ENCODE data around the gene SPIRE1. TPM values are rescaled to one million over a fixed set of nuclear protein-coding genes. Genes with fewer than 3 reads are reported as not detected.

SPIRE1 gene
- total RNA-seq, 2 donors from 2014 or later, result 14.2 to 17.2 TPM

- Mint-ChIP-seq H3K27me3 (ENCODE audit: insufficient read depth) (no peaks in the 10 kb centered on the region), H3K4me3 (no peak overlapping the region), H3K27ac (no peak overlapping the region), H3K9me3 (peaks cover 3% of the 10 kb centered on the region), H3K36me3 (ENCODE audit: low read depth) (no peaks in the 10 kb centered on the region), H3K4me1 (no peaks in the 10 kb centered on the region)
- Histone ChIP-seq H3K9me3 (ENCODE audit: control insufficient read depth, low read length) (no peaks in the 10 kb centered on the region), H3K4me1 (ENCODE audit: control insufficient read depth, insufficient read depth, low read length) (no peaks in the 10 kb centered on the region), H3K27ac (ENCODE audit: low read depth, low read length) (no peak overlapping the region), H3K36me3 (ENCODE audit: control insufficient read depth, insufficient read depth, low read length) (no peaks in the 10 kb centered on the region), H3K9ac (ENCODE audit: extremely low read depth, low read length, poor library complexity, severe bottlenecking) (no peak overlapping the region), H3K4me3 (ENCODE audit: low read length) (no peak overlapping the region), H3K27me3 (ENCODE audit: control insufficient read depth, insufficient read depth, low read length, poor library complexity, severe bottlenecking) (no peaks in the 10 kb centered on the region)
- no peak for TF ChIP-seq CTCF (conservative IDR thresholded peaks at IDR 0.05)
- no peak for DNase-seq
- WGBS, 2 experiments (ENCODE audit: insufficient coverage in 1 of 2, insufficient read length in 1 of 2), result 98 to 100% methylated on average over 6 to 9 of the region's 9 CpGs
These were observed 77.1 kb downstream of the SPIRE1 start for GRCh38 chr18:12580630-12581342.

GRCh38 chr18:12579775-12580174 lies 78.1 kb downstream of the SPIRE1 start:
- no peaks in the 10 kb centered on the region for H3K4me1 ChIP-seq (ENCODE audit: control insufficient read depth, insufficient read depth, low read length)
- TF ChIP-seq CTCF (conservative IDR thresholded peaks at IDR 0.05), result no peak
- no peaks in the 10 kb centered on the region for H3K36me3 ChIP-seq (ENCODE audit: control insufficient read depth, insufficient read depth, low read length)
- no peak overlapping the region for H3K4me3 Mint-ChIP-seq
- H3K9me3 Mint-ChIP-seq, result peaks cover 3% of the 10 kb centered on the region
- no peaks in the 10 kb centered on the region for H3K27me3 Mint-ChIP-seq (ENCODE audit: insufficient read depth)
- H3K36me3 Mint-ChIP-seq (ENCODE audit: low read depth), result no peaks in the 10 kb centered on the region
- no peaks in the 10 kb centered on the region for H3K9me3 ChIP-seq (ENCODE audit: control insufficient read depth, low read length)
- H3K27me3 ChIP-seq (ENCODE audit: control insufficient read depth, insufficient read depth, low read length, poor library complexity, severe bottlenecking), result no peaks in the 10 kb centered on the region
- 90 to 97% methylated on average over 2 of the region's 2 CpGs for WGBS, 2 experiments (ENCODE audit: insufficient coverage in 1 of 2, insufficient read length in 1 of 2)
- H3K4me3 ChIP-seq (ENCODE audit: low read length), result no peak overlapping the region
- H3K27ac Mint-ChIP-seq, result no peak overlapping the region
- no peak for DNase-seq
- no peak overlapping the region for H3K27ac ChIP-seq (ENCODE audit: low read depth, low read length)
- no peak overlapping the region for H3K9ac ChIP-seq (ENCODE audit: extremely low read depth, low read length, poor library complexity, severe bottlenecking)
- no peaks in the 10 kb centered on the region for H3K4me1 Mint-ChIP-seq

GRCh38 chr18:12577848-12578247 lies 80.1 kb downstream of the SPIRE1 start:
- Mint-ChIP-seq H3K4me1 (no peaks in the 10 kb centered on the region), H3K27me3 (ENCODE audit: insufficient read depth) (no peaks in the 10 kb centered on the region), H3K4me3 (no peak overlapping the region), H3K27ac (no peak overlapping the region), H3K9me3 (peaks cover 3% of the 10 kb centered on the region), H3K36me3 (ENCODE audit: low read depth) (no peaks in the 10 kb centered on the region)
- Histone ChIP-seq H3K27me3 (ENCODE audit: control insufficient read depth, insufficient read depth, low read length, poor library complexity, severe bottlenecking) (no peaks in the 10 kb centered on the region), H3K36me3 (ENCODE audit: control insufficient read depth, insufficient read depth, low read length) (no peaks in the 10 kb centered on the region), H3K4me3 (ENCODE audit: low read length) (no peak overlapping the region), H3K9me3 (ENCODE audit: control insufficient read depth, low read length) (no peaks in the 10 kb centered on the region), H3K27ac (ENCODE audit: low read depth, low read length) (no peak overlapping the region), H3K4me1 (ENCODE audit: control insufficient read depth, insufficient read depth, low read length) (no peaks in the 10 kb centered on the region), H3K9ac (ENCODE audit: extremely low read depth, low read length, poor library complexity, severe bottlenecking) (no peak overlapping the region)
- DNase-seq, result no peak
- no CpG with 5 or more reads among the region's 1 CpG for WGBS, 2 experiments (ENCODE audit: insufficient coverage in 1 of 2, insufficient read length in 1 of 2)
- TF ChIP-seq CTCF (conservative IDR thresholded peaks at IDR 0.05), result no peak

Measured in endodermal cell (in vitro differentiated cells).